ENCODE results near the gene ADAM22. TPM values are rescaled to one million over a fixed set of nuclear protein-coding genes. Genes with fewer than 3 reads are reported as not detected.

ADAM22 gene
- total RNA-seq, 1 experiment from 2014 or later = 7.1 TPM

DNA sequence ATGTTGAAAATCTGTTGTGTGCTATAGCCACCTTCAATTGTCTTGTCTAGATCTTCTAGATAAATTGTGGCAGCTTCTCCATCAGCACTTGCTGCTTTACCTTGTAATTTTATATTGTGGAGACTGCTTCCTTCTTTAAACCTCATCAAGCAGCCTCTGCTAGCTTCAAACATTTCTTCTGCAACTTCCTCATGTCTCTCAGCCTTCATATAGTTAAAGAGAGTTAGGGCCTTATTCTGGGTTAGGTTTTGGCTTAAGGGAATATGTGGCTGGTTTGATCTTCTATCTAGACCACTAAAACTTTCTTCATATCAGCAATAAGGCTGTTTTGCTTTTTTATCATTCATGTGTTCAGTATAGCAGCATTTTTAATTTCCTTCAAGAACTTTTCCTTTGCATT is 128.2 kb downstream of the ADAM22 start:
- Histone ChIP-seq H3K9me3 (ENCODE audit: low read depth, low read length, poor library complexity, severe bottlenecking) (no peaks in the 10 kb centered on the region), H3K4me3 (ENCODE audit: low read depth, low read length, poor library complexity, severe bottlenecking) (no peak overlapping the region), H3K27ac (ENCODE audit: low read depth, low read length, poor library complexity, severe bottlenecking) (no peak overlapping the region), H3K27me3 (replicated peaks; ENCODE audit: insufficient read depth, low read depth, low read length, poor library complexity) (no peaks in the 10 kb centered on the region), H3K4me1 (ENCODE audit: insufficient read depth, low read length, poor library complexity, severe bottlenecking) (no peaks in the 10 kb centered on the region), H3K36me3 (ENCODE audit: insufficient read depth, low read length, poor library complexity, severe bottlenecking) (no peaks in the 10 kb centered on the region)
- DNase-seq (ENCODE audit: low spot score) = no peak
- ChIA-PET POLR2A (ENCODE audit: low non-redundant PET) (no interaction called here), CTCF (no interaction called here)
- TF ChIP-seq EZH2 (IDR thresholded peaks at IDR 0.05; ENCODE audit: borderline replicate concordance, low read depth, low read length, poor library complexity, severe bottlenecking) = no peak
- no peak for TF ChIP-seq CTCF (conservative IDR thresholded peaks at IDR 0.05; ENCODE audit: low read depth, low read length)
- BruUV-seq (replicated peaks) = no TSS peak
- intact Hi-C loops (cut with micrococcal nuclease; ENCODE audit: unreplicated experiment) = no loop called here

GRCh38 chr7:88069093-88069492 is 135.0 kb downstream of the ADAM22 start:
- intact Hi-C loops (cut with micrococcal nuclease; ENCODE audit: unreplicated experiment) = no loop called here
- CTCF ChIA-PET = no interaction called here
- DNase-seq (ENCODE audit: low spot score) = no peak
- H3K27me3 ChIP-seq (replicated peaks; ENCODE audit: insufficient read depth, low read depth, low read length, poor library complexity) = no peaks in the 10 kb centered on the region
- H3K4me3 ChIP-seq (ENCODE audit: low read depth, low read length, poor library complexity, severe bottlenecking) = no peak overlapping the region
- H3K4me1 ChIP-seq (ENCODE audit: insufficient read depth, low read length, poor library complexity, severe bottlenecking) = no peaks in the 10 kb centered on the region
- POLR2A ChIA-PET (ENCODE audit: low non-redundant PET) = no interaction called here
- TF ChIP-seq EZH2 (IDR thresholded peaks at IDR 0.05; ENCODE audit: borderline replicate concordance, low read depth, low read length, poor library complexity, severe bottlenecking) = no peak
- TF ChIP-seq CTCF (conservative IDR thresholded peaks at IDR 0.05; ENCODE audit: low read depth, low read length) = no peak
- H3K9me3 ChIP-seq (ENCODE audit: low read depth, low read length, poor library complexity, severe bottlenecking) = no peaks in the 10 kb centered on the region
- H3K36me3 ChIP-seq (ENCODE audit: insufficient read depth, low read length, poor library complexity, severe bottlenecking) = no peaks in the 10 kb centered on the region
- no TSS peak for BruUV-seq (replicated peaks)
- H3K27ac ChIP-seq (ENCODE audit: low read depth, low read length, poor library complexity, severe bottlenecking) = no peak overlapping the region

GRCh38 chr7:88071994-88072714 is 138.1 kb downstream of the ADAM22 start:
- intact Hi-C loops (cut with micrococcal nuclease; ENCODE audit: unreplicated experiment) = no loop called here
- no TSS peak for BruUV-seq (replicated peaks)
- CTCF ChIA-PET = no interaction called here
- POLR2A ChIA-PET (ENCODE audit: low non-redundant PET) = interaction anchor here (0.6 kb wide), 1 partner anchor 303 kb away, joined by 10 read pairs; no protein-coding TSS in a partner anchor
- Histone ChIP-seq H3K9me3 (ENCODE audit: low read depth, low read length, poor library complexity, severe bottlenecking) (no peaks in the 10 kb centered on the region), H3K27ac (ENCODE audit: low read depth, low read length, poor library complexity, severe bottlenecking) (no peak overlapping the region), H3K27me3 (replicated peaks; ENCODE audit: insufficient read depth, low read depth, low read length, poor library complexity) (no peaks in the 10 kb centered on the region), H3K4me3 (ENCODE audit: low read depth, low read length, poor library complexity, severe bottlenecking) (no peak overlapping the region), H3K36me3 (ENCODE audit: insufficient read depth, low read length, poor library complexity, severe bottlenecking) (no peaks in the 10 kb centered on the region), H3K4me1 (ENCODE audit: insufficient read depth, low read length, poor library complexity, severe bottlenecking) (no peaks in the 10 kb centered on the region)
- no peak for DNase-seq (ENCODE audit: low spot score)
- TF ChIP-seq EZH2 (IDR thresholded peaks at IDR 0.05; ENCODE audit: borderline replicate concordance, low read depth, low read length, poor library complexity, severe bottlenecking) (no peak), CTCF (conservative IDR thresholded peaks at IDR 0.05; ENCODE audit: low read depth, low read length) (no peak)

All from A673 (cell line).